Dedifferentiated amniotic fluid mesenchymal stem cell (primary cell): ENCODE results near the gene CYSRT1.
A peak's percentile ranks its signal among the peaks of the same experiment; 100 is the strongest.
"Not testable (repeated sequence)": the region's sequence is repeated elsewhere in the genome, so short reads cannot be mapped to it uniquely, and the experiment has no call there.

Experiments
- DNase-seq: peaks from one replicate; pipeline ENCODE4 v3.0.0-alpha.2; 2016; ENCODE audit errors: extremely low spot score

CYSRT1 gene

GRCh38 chr9:137237759-137238726 lies 13.1 kb downstream of the CYSRT1 start:
- no peak for DNase-seq

- DNase-seq: not testable (repeated sequence)
Observed at GRCh38 chr9:137239541-137240200, 14.7 kb downstream of the CYSRT1 start.

DNA sequence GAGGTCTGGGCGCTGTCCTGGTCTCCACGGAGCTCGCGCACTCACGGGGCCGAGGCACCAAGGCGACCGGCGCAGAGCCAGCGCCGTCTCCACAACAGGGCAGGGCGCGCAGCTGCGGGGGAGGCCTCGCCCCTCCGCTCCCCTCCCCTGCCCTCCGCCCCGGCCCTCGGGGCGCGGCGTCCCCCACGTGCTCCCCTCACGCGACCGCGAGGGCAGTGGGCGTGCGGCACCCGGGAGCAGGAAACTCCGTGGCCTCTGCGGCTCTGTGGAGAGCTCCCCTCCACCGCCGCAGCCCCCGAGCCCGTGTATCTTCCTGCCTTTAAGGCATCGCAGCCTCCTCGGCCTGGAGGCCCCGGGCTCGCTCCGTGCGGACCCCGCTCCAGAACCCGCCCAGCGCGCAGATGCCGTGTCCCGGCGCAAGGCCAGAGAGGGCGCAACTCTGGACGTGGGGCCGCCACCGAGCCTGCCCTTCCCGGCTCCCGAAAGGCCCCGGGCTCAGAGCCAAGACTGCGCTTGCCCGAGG lies 15.4 kb downstream of the CYSRT1 start:
- peak; percentile 58 for DNase-seq

GRCh38 chr9:137240841-137241489 lies 16.0 kb downstream of the CYSRT1 start, which contains the start of gene TUBB4B:
Gene TUBB4B (plus strand): TSS chr9:137241287. CDS start chr9:137241361, 74 bp downstream.
- DNase-seq: peak; percentile 100

DNA sequence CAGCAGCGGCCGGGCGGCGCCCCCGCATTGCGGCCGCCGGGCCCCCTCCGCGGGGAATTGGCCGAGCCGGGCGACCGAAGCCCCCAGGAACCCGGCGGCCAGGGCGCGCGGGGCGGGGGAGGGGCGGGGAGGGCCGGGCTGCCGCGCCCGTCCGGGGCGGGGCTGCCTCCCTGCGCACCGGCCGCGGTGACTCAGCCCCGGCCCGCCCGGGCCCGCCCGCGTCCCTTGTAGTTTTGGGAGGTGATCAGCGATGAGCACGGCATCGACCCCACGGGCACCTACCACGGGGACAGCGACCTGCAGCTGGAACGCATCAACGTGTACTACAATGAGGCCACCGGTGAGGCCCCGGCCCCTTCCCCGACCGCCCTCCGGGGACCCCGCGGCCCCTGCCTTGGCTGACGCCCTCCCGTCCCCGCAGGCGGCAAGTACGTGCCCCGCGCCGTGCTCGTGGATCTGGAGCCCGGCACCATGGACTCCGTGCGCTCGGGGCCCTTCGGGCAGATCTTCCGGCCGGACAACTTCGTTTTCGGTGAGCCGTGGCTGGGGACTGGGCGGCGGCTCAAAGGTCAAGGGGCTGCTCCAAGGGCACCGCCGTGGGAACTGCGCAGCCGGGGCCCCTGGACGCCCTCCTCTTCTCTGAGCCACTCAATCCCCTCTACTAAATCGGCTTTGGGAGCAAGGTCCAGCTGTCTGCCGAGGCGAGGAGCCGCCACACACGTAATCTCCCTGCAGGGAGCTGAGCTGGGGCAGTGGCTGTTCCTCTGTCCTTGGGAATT lies 16.7 kb downstream of the CYSRT1 start:
- DNase-seq: peak; percentile 26

GRCh38 chr9:137242269-137243203 lies 17.6 kb downstream of the CYSRT1 start:
- no peak for DNase-seq

- DNase-seq: not testable (repeated sequence)
Observed at GRCh38 chr9:137243266-137243625, 18.3 kb downstream of the CYSRT1 start.

DNA sequence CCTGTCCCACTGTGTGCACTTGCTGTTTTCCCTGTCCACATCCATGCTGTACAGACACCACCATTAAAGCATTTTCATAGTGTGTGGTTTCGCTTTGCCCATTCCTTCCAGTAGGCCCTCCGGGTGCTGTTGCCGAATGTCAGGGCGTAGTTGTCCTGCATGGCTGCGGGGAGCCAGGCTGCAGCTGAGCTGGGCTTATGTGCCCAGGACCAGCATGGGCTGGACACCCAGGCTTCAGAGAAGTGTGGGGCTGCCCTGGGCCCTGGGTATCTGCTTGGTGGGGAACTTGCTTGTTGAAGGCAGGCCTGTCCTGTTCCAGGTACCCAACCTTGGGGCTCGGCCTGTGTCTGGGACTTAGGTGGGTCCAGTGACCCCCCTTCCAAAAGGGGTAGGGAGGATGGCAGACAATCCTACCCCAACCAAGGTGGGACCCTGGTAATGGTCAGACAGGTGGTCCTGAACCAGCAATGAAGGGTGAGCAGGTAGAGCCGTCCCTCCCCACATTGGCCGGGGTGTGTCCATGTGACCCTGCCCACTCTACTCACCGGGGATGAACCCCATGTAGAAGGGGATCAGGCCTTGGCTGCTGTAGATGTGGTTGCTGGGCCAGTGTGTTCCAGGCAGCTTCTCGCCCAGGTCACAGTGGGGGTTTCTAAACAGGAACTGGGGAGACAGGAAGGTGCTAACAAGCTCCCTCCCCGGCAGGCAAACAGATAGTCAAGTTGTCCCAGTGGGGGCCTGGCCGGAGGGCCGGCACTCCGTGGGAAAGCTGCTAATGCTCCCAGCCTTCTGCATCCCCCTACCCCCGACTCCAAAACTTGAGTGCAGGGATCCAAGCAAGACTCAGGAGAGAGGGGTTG lies 18.9 kb downstream of the CYSRT1 start:
- no peak for DNase-seq

GRCh38 chr9:137244486-137245449 lies 19.8 kb downstream of the CYSRT1 start:
- DNase-seq: no peak

- no peak for DNase-seq
Observed at GRCh38 chr9:137245450-137246421, 20.8 kb downstream of the CYSRT1 start.

- no peak for DNase-seq
Observed at GRCh38 chr9:137247135-137247915, 22.4 kb downstream of the CYSRT1 start.

DNA sequence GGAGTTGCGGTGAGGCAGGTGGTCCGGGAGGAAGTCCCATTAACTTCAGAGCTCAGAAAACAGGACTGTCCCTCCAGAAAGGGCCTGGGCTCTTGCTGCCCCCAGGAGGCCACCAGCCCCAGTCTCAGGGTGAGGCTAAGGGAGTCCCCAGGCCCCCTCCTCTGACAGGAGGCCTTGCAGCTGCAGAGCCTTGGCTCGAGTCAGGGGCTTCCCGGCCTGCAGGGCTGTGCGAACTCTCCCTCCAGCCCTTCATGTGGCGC lies 22.9 kb downstream of the CYSRT1 start:
- no peak for DNase-seq

- no peak for DNase-seq
Observed at GRCh38 chr9:137250329-137251193, 25.6 kb downstream of the CYSRT1 start.

DNA sequence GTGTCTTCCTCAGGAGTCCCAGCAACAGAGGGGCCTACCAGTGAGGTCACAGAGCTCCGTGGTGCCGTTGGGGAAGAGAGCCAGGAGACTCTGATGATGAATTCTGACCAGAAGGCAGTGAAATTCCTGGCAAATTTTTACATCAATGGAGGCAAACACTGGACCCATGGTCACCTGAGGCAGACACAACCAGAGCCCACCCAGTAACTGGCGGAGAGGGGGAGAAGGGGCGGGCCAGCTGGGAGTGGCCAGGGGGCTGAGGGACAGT lies 26.2 kb downstream of the CYSRT1 start, which contains the start of gene STPG3:
TSS of gene STPG3 (plus strand) at position 93 of the 268 bp plus-strand sequence. CDS start at position 94, 1 bp downstream.
- no peak for DNase-seq

- no peak for DNase-seq
Observed at GRCh38 chr9:137251490-137252268, 26.7 kb downstream of the CYSRT1 start.
